COLO668 (cell line): ENCODE data around the gene GJD3.

Experiments
- DNase-seq: peaks from one replicate; lab custom pipeline; 2025; ENCODE audit not compliant: unreplicated experiment; lab: John Stamatoyannopoulos, UW

Gene GJD3

GRCh38 chr17:40341808-40342503, 22.6 kb downstream of the GJD3 start:
- peak; percentile 27 for DNase-seq

GRCh38 chr17:40340880-40341807, 23.4 kb downstream of the GJD3 start:
- DNase-seq = peak; percentile 79

GRCh38 chr17:40340327-40340726, 24.2 kb downstream of the GJD3 start:
- DNase-seq = no peak

GRCh38 chr17:40338941-40339649, 25.4 kb downstream of the GJD3 start:
- DNase-seq = no peak

- DNase-seq = no peak
Observed at GRCh38 chr17:40338058-40338457, 26.5 kb downstream of the GJD3 start.

- DNase-seq = no peak
Observed at GRCh38 chr17:40337351-40337750, 27.2 kb downstream of the GJD3 start.

- DNase-seq = no peak
Observed at GRCh38 chr17:40335620-40336019, 28.9 kb downstream of the GJD3 start.

GRCh38 chr17:40333781-40334448, 30.6 kb downstream of the GJD3 start:
- no peak for DNase-seq

- DNase-seq = peak; percentile 8
Observed at GRCh38 chr17:40331743-40332641, 32.5 kb downstream of the GJD3 start.

GRCh38 chr17:40330850-40331470, 33.6 kb downstream of the GJD3 start:
- no peak for DNase-seq

GRCh38 chr17:40329839-40330794, 34.4 kb downstream of the GJD3 start:
- peak; percentile 21 for DNase-seq

- DNase-seq = no peak
Observed at GRCh38 chr17:40328386-40328766, 36.2 kb downstream of the GJD3 start.

GRCh38 chr17:40327735-40328385, 36.7 kb downstream of the GJD3 start:
- DNase-seq = no peak

GRCh38 chr17:40327244-40327729, 37.2 kb downstream of the GJD3 start:
- DNase-seq = no peak

GRCh38 chr17:40326832-40327199, 37.7 kb downstream of the GJD3 start:
- no peak for DNase-seq

GRCh38 chr17:40326014-40326831, 38.3 kb downstream of the GJD3 start:
- no peak for DNase-seq
